ENCODE data around the gene PLXNA2. TPM values are rescaled to one million over a fixed set of nuclear protein-coding genes. Genes with fewer than 3 reads are reported as not detected.

The PLXNA2 gene
- total RNA-seq, 2 experiments from 2014 or later, result 0.13 to 0.23 TPM

GRCh38 chr1:208136459-208137182 is 107.6 kb downstream of the PLXNA2 start:
- intact Hi-C loops (cut with micrococcal nuclease), result no loop called here
- CTCF ChIA-PET, result interaction anchor here (1.9 kb wide), 1 partner anchor 108 kb away, joined by 7 read pairs; no protein-coding TSS in a partner anchor
- Mint-ChIP-seq H3K9me3 (no peaks in the 10 kb centered on the region), H3K36me3 (ENCODE audit: low read depth) (no peaks in the 10 kb centered on the region), H3K27me3 (peaks cover 5% of the 10 kb centered on the region), H3K4me1 (ENCODE audit: low read depth) (peaks cover 4% of the 10 kb centered on the region), H3K4me3 (no peak overlapping the region), H3K27ac (no peak overlapping the region)
- POLR2A ChIA-PET, result no interaction called here
- ATAC-seq, result no peak
- TF ChIP-seq CTCF (IDR thresholded peaks at IDR 0.05), result no peak
- DNase-seq, result no peak

- Mint-ChIP-seq H3K9me3 (no peaks in the 10 kb centered on the region), H3K36me3 (ENCODE audit: low read depth) (no peaks in the 10 kb centered on the region), H3K27me3 (peaks cover 12% of the 10 kb centered on the region), H3K4me3 (no peak overlapping the region), H3K4me1 (ENCODE audit: low read depth) (peaks cover 4% of the 10 kb centered on the region), H3K27ac (no peak overlapping the region)
- TF ChIP-seq CTCF (IDR thresholded peaks at IDR 0.05), result no peak
- POLR2A ChIA-PET, result no interaction called here
- ATAC-seq (no peak), DNase-seq (no peak)
- CTCF ChIA-PET, result interaction anchor here (1.9 kb wide), 1 partner anchor 109 kb away, joined by 7 read pairs; no protein-coding TSS in a partner anchor
- intact Hi-C loops (cut with micrococcal nuclease), result no loop called here
Observed at GRCh38 chr1:208135354-208135753, 108.8 kb downstream of the PLXNA2 start.

- ATAC-seq (no peak), DNase-seq (no peak)
- H3K4me3 Mint-ChIP-seq, result no peak overlapping the region
- no peak for TF ChIP-seq CTCF (IDR thresholded peaks at IDR 0.05)
- H3K4me1 Mint-ChIP-seq (ENCODE audit: low read depth), result peaks cover 4% of the 10 kb centered on the region
- H3K27ac Mint-ChIP-seq, result no peak overlapping the region
- intact Hi-C loops (cut with micrococcal nuclease), result no loop called here
- ChIA-PET CTCF (interaction anchor here (1.9 kb wide), 1 partner anchor 110 kb away, joined by 7 read pairs; no protein-coding TSS in a partner anchor), POLR2A (no interaction called here)
- no peaks in the 10 kb centered on the region for H3K36me3 Mint-ChIP-seq (ENCODE audit: low read depth)
- H3K27me3 Mint-ChIP-seq, result peaks cover 15% of the 10 kb centered on the region
- H3K9me3 Mint-ChIP-seq, result no peaks in the 10 kb centered on the region
Observed at GRCh38 chr1:208134491-208134890, 109.7 kb downstream of the PLXNA2 start.

GRCh38 chr1:208133355-208133754 is 110.8 kb downstream of the PLXNA2 start:
- intact Hi-C loops (cut with micrococcal nuclease), result loop anchor here (2.0 kb wide), 1 partner anchor 111 kb away; the partner anchor contains the start of gene PLXNA2
- ChIA-PET CTCF (interaction anchor here (1.2 to 4.7 kb wide), 7 partner anchors 10 to 136 kb away, joined by 3 to 54 read pairs (median 17); partner anchors contain the start of gene PLXNA2), POLR2A (no interaction called here)
- Mint-ChIP-seq H3K4me1 (ENCODE audit: low read depth) (peaks cover 4% of the 10 kb centered on the region), H3K4me3 (no peak overlapping the region), H3K27me3 (peaks cover 16% of the 10 kb centered on the region), H3K27ac (no peak overlapping the region), H3K9me3 (no peaks in the 10 kb centered on the region), H3K36me3 (ENCODE audit: low read depth) (no peaks in the 10 kb centered on the region)
- DNase-seq, result no peak
- TF ChIP-seq CTCF (IDR thresholded peaks at IDR 0.05), result no peak
- no peak for ATAC-seq

GRCh38 chr1:208132287-208132882 is 111.8 kb downstream of the PLXNA2 start:
- H3K4me3 Mint-ChIP-seq, result no peak overlapping the region
- peaks cover 4% of the 10 kb centered on the region for H3K4me1 Mint-ChIP-seq (ENCODE audit: low read depth)
- ChIA-PET CTCF (interaction anchor here (0.6 to 4.7 kb wide), 27 partner anchors 8 to 135 kb away, joined by 3 to 54 read pairs (median 5); partner anchors contain the start of gene PLXNA2), POLR2A (no interaction called here)
- no peaks in the 10 kb centered on the region for H3K9me3 Mint-ChIP-seq
- peak; percentile 93 for ATAC-seq
- DNase-seq, result peak; percentile 81
- H3K36me3 Mint-ChIP-seq (ENCODE audit: low read depth), result no peaks in the 10 kb centered on the region
- peak; percentile 92 for TF ChIP-seq CTCF (IDR thresholded peaks at IDR 0.05)
- H3K27ac Mint-ChIP-seq, result no peak overlapping the region
- intact Hi-C loops (cut with micrococcal nuclease), result loop anchor here (2.0 kb wide), 1 partner anchor 112 kb away; the partner anchor contains the start of gene PLXNA2
- peaks cover 16% of the 10 kb centered on the region for H3K27me3 Mint-ChIP-seq
